Myocyte (in vitro differentiated cells): ENCODE results near the gene RALB. TPM values are rescaled to one million over a fixed set of nuclear protein-coding genes. Genes with fewer than 3 reads are reported as not detected.

Experiments used
- DNase-seq: peaks from one replicate; pipeline ENCODE4 v3.0.0-alpha.2; 2012; ENCODE audit warnings: low read depth
- total RNA-seq: library from RNA; depleted of rRNA; stranded (reverse); fragments of >200 nt; gene quantifications from 2 replicates; pipeline ENCODE4 v1.2.3, GENCODE V29; 2014

RALB gene
- total RNA-seq, 1 donor from 2014 or later = 34.2 TPM

- no peak for DNase-seq
These were observed 9.5 kb downstream of the RALB start for GRCh38 chr2:120262150-120262549.

DNA sequence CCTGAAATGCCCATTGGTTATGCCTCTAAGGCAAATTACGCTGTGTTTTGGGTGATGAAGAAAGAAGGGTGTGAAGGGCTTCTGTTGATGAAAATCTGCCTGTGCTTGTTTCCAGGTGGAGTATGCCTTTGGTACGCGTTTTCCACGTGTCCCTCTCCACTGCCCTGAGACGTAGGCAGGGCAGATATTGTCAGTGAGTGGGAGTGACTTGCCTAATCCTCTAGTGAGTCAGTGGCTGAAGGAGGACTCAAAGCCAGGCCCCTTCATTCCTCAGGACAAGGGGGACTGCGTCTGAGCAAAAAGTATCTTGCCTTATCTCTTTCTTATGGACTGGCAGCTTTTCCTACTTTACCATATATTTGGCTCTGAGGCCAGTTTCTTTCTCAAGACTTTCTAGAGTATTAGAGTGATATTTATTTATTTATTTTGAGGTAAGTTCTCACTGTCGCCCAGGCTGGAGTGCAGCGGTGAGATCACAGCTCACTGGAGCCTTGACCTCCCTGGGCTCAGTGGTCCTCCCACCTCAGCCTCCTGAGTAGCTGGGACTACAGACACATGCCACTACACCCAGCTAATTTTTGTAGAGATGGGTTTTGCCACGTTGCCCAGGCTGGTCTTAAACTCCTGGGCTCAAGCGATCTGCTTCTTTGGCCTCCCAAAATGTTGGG, 10.2 kb downstream of the RALB start:
- no peak for DNase-seq

GRCh38 chr2:120265006-120265405, 12.4 kb downstream of the RALB start:
- DNase-seq = no peak

- DNase-seq = no peak
These were observed 14.7 kb downstream of the RALB start for GRCh38 chr2:120267348-120267747.

- DNase-seq = no peak
These were observed 16.6 kb downstream of the RALB start for GRCh38 chr2:120269076-120269744.

DNA sequence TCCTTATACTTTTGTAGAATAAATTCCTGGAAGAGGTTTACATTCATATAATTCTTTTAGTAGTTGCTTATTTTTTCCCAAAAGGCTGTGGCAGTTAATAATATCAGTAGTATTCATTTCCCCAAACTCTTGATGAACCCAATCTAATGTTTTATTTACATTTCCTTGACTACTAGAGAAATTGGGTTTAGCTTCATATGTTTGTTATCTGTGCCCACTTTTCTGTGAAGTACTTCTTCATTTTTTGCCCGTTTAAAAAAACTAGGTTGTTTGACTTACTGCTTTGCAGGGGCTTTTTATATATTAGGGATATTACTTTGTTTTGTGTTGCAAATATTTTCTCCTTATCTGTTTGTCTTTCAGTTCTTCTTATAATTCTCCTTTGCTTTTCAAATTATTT, 17.2 kb downstream of the RALB start:
- no peak for DNase-seq

DNA sequence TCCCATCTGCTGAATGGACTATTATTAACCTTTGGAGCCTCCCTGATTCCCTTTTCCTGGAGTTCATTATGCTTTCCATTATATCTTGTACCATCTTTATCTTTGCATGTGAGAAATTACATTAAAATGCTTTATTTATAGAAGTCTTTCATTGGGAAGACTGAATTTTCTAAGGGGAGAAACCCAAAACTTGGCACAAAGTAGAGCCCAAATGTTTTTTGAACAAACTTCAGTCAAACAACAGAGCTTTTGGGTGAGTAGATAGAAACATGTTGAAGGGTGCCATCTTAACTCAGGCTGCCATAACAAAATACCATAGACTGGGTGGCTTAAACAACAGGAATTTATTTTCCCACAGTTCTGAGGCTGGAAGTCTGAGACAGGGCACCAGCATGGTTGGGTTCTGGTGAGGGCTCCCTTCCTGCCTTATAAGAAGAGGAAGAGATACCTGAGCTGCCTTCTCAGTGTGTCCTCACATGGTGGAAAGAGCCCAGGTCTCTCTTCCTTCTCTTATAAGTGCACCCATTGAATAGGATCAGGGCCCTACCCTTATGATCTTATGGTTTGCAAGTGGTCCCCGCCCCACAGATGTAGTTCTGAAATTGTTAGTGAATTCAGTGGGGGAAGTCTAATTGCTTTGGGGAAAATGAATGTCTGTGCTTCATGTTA, 19.2 kb downstream of the RALB start:
- DNase-seq = no peak

DNA sequence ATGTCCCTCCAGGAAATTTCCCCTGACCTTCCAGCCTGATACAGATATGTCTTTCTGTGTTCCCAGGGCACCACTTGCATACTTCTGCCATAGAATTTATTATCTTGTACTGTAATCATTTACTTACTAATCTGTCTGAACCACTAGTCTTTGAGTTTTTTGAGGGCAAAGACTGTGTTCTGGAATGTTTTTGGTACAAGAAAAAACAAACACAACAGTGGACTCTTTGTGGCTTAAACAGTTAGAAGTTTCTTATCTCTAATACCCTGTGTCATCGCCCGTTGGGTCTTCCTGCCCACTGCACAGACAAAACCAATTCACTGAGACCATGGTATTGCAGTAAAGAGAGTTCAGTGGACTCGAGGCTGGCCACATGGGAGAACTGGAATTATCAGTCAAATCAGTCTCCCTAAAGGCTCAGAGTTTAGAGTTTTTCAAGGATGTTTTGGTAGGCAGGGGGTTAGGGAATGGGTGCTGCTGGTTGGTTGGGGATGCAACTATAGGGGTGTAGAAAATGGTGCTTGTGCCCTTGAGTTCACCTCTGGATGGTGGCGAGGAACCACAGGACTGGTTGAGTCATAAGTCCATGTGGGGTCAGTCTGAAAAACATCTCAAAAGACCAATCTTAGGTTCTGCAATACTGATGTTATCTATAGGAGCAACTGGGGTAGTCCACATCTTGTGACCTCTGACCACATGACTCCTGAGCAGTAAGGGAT, 20.3 kb downstream of the RALB start:
- DNase-seq = no peak

GRCh38 chr2:120275617-120276400, 23.2 kb downstream of the RALB start:
- no peak for DNase-seq

DNA sequence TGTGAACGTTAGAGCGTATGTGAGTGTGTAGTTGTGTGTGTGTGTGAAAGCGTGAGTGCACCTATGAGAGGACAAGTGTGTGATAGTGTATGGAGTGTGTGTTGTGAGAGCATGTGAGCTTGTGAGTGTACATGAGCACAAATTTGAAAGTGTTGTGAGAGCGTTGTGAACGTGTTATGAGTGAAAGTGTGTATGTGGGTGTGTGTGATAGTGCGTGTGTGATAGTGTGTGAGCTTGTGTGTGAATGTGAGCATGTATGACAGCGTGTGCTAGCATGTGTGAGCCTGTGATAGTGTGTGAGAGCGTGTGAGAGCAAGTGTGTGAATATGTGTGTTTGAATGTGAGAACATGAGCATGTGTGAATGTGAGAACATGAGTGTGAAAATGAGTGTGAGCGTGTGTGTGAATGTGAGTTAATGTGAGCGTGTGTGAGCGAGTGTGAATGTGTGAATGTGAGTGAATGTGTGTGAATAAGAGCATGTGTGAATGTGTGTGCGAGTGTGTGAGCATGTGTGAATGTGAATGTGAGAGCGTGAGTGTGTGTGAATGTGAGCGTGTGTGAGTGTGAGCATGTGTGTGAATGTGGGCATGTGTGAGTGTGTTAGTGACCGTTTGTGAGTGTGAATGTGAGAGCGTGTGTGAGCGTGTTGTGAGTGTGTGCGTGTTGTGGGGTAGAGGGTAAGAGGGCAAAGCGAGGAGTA, 25.0 kb downstream of the RALB start:
- DNase-seq = no peak

DNA sequence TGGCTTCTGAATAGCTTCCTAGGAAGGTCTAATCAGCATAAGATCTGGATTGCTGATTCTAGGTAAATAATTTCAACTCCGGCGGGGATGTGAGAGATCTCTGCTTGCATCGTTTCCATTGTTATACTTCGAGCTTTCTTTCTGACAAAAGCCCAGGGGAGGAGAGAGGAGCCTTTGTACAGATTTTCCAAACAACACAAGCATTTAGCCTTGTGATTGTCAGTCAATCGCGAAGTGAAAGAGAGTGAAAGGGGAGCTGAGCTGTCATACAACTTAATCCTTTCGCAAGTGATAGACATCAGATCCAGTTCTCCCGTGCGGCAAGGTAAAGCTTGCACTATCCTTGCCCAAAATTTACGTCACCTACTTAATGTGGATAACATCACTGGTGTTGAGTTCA, 26.2 kb downstream of the RALB start:
- no peak for DNase-seq

DNA sequence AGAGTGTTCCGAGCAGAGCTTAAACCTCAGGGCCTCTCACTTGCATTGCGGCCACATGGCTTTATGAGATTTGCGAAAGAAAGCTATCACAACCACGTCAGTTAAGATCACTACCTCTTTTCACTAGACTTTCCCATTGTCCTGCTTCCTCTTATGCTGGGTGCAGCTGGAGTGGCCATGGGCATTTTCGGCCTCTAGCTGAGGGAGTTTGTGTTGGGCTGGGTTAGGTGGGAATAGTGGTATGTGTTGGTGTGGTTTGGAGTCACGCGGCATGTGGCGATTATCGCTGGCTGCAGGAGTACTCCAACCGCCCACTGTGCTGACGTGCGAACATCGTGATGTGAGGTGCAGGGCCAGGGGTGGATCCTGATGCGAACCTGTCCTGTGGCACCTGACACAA, 27.1 kb downstream of the RALB start:
- DNase-seq = no peak

DNA sequence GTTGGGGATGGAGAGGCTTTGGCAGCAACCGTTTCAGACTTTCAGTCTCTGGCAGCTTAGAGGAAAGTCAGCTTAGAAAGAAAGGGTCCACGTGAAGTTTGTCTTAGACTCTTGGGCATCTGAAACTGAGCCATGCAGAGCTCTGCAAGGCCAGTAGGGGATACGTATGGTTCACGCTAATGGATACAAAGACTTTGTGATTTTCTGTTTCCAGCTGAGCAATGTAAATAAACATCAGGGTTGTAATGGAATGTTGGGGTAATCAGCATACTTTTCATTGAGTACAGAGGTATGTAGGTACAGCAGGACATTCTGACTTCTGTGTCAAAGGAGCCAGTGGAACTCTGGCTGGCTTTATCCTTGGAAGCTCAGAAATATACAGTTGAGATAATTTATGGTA, 31.0 kb downstream of the RALB start:
- DNase-seq = no peak

GRCh38 chr2:120285056-120285455, 32.4 kb downstream of the RALB start:
- DNase-seq = no peak

- peak; percentile 39 for DNase-seq
These were observed 34.7 kb downstream of the RALB start for GRCh38 chr2:120287183-120288015.

DNA sequence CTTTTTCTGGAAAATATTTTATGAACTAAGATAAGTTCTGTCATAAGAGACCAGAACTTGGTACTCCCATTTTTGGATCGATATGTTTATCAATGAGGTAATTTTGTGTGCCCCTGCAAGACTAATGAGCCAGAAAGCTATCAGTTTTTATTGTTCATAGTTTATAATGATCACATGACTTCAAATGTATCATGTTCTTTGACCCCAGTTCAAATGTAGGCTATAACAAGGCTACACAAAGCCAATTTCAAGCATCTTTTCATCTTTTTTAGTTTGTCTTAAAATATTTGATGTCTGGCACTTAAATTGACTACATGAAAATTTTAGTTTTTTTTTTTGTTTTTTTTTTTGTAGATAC, 35.3 kb downstream of the RALB start:
- DNase-seq = no peak

DNA sequence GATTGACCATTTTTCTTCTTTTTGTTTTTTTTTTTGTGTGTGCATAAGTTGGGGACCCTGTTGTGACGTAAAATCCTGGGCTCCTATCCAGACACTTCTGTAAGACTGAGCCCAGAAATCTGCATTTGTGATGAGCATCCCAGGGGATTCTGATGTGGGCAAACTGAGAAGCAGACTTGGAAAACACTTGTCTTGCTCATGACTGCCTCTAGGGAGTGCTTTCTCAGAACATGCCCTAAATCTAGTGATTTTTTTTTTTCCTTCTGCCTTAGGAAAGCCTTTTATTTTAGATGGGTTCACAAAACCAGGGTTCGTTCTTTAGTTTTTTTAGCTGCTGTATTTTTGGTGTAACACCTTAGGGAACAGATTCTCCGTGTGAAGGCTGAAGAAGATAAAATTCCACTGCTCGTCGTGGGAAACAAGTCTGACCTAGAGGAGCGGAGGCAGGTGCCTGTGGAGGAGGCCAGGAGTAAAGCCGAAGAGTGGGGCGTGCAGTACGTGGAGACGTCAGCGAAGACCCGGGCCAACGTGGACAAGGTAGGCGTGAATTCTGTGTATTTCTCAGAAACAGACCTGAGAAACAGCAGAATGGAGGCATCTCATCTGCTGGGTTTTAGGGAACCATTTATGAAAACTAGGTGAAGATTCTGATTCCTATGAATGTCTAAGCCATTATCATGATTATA, 36.7 kb downstream of the RALB start:
- no peak for DNase-seq

DNA sequence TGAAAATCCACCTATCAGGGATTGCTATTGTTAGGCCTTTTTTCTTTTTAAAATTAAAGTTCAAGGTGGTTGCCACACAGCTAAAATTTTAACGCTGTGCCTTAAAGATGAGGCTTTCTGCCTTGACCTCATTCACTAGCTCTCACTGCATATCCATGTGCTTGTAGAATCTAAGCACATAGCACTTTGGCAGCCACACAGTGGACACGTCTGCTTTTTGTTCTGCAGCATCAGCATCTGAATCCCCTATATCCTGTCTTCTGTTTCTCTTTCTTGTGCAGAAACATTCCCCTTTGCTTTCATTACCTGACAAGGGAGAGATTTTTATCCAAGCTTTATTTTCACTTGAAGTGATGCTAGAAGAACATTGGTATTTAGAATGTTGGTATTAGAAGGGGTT, 38.1 kb downstream of the RALB start:
- no peak for DNase-seq
